Fibroblast of upper back skin (primary cell): ENCODE results near the gene ZNF570.
A peak's percentile ranks its signal among the peaks of the same experiment; 100 is the strongest.

ENCODE experiments used
- DNase-seq: peaks from one replicate; pipeline ENCODE4 v3.0.0-alpha.2; 2013

ZNF570 gene

GRCh38 chr19:37468961-37469777 lies at the start of gene ZNF570:
TSS of gene ZNF570 (plus strand) at chr19:37469356. CDS start at chr19:37470355, 999 bp downstream.
- DNase-seq, result peak; percentile 88

GRCh38 chr19:37452500-37453245 lies 16.5 kb upstream of the ZNF570 start:
- no peak for DNase-seq

- DNase-seq, result no peak
These were observed 2.8 kb upstream of the ZNF570 start for GRCh38 chr19:37466277-37466797.

GRCh38 chr19:37466798-37467607 lies 2.2 kb upstream of the ZNF570 start, which contains the start of gene ZNF569:
TSS of gene ZNF569 (minus strand) at chr19:37467444. CDS start at chr19:37444921, 22,523 bp downstream.
- DNase-seq, result peak; percentile 93

GRCh38 chr19:37467608-37468090 lies 1.5 kb upstream of the ZNF570 start:
- no peak for DNase-seq

- DNase-seq, result no peak
These were observed 1.1 kb downstream of the ZNF570 start for GRCh38 chr19:37470216-37470615.

- no peak for DNase-seq
These were observed 3.0 kb downstream of the ZNF570 start for GRCh38 chr19:37472165-37472564.

GRCh38 chr19:37484406-37485168 lies 15.4 kb downstream of the ZNF570 start:
- no peak for DNase-seq

GRCh38 chr19:37492213-37492612 lies 23.1 kb downstream of the ZNF570 start:
- no peak for DNase-seq

GRCh38 chr19:37505958-37506386 lies 36.8 kb downstream of the ZNF570 start:
- DNase-seq, result no peak

GRCh38 chr19:37506387-37507166 lies 37.4 kb downstream of the ZNF570 start, which contains the start of gene ZNF793:
TSS of gene ZNF793 (plus strand) at chr19:37506939. CDS start at chr19:37523440, 16,501 bp downstream.
- peak; percentile 72 for DNase-seq

GRCh38 chr19:37507167-37507464 lies 38.0 kb downstream of the ZNF570 start:
- no peak for DNase-seq

GRCh38 chr19:37511186-37511585 lies 42.0 kb downstream of the ZNF570 start:
- no peak for DNase-seq

GRCh38 chr19:37511821-37512220 lies 42.7 kb downstream of the ZNF570 start:
- DNase-seq, result no peak

- no peak for DNase-seq
These were observed 44.2 kb downstream of the ZNF570 start for GRCh38 chr19:37513397-37513796.

GRCh38 chr19:37519890-37520289 lies 50.7 kb downstream of the ZNF570 start:
- DNase-seq, result no peak

- no peak for DNase-seq
These were observed 68.3 kb downstream of the ZNF570 start for GRCh38 chr19:37537391-37537947.
